BLaER1 (cell line): Measurements from ENCODE around the gene INPP5A.

Source experiments
- H3K27ac ChIP-seq: shearing (Covaris generic); formaldehyde crosslinking; 2 replicates; pipeline ENCODE4 v1.8.1; 2022
- H3K27me3 ChIP-seq: shearing (Covaris generic); formaldehyde crosslinking; 2 replicates; pipeline ENCODE4 v1.8.1; 2022
- H3K36me3 ChIP-seq: shearing (Covaris generic); formaldehyde crosslinking; 2 replicates; pipeline ENCODE4 v1.8.1; 2022
- H3K4me1 ChIP-seq: shearing (Covaris generic); formaldehyde crosslinking; 2 replicates; pipeline ENCODE4 v1.8.1; 2022
- H3K4me2 ChIP-seq: shearing (Covaris generic); formaldehyde crosslinking; 2 replicates; pipeline ENCODE4 v1.8.1; 2022
- H3K4me3 ChIP-seq: shearing (Covaris generic); formaldehyde crosslinking; 2 replicates; pipeline ENCODE4 v1.8.1; 2022
- H3K9ac ChIP-seq: shearing (Covaris generic); formaldehyde crosslinking; 2 replicates; pipeline ENCODE4 v1.8.1; 2022
- H3K9me3 ChIP-seq: shearing (Covaris generic); formaldehyde crosslinking; 2 replicates; pipeline ENCODE4 v1.8.1; 2022
- H4K20me1 ChIP-seq: shearing (Covaris generic); formaldehyde crosslinking; 2 replicates; pipeline ENCODE4 v1.8.1; 2022
- Cebpa-rat ChIP-seq: shearing (Covaris generic); IDR thresholded peaks from 2 replicates; pipeline ENCODE4 v1.8.1; 2022

Gene INPP5A

DNA sequence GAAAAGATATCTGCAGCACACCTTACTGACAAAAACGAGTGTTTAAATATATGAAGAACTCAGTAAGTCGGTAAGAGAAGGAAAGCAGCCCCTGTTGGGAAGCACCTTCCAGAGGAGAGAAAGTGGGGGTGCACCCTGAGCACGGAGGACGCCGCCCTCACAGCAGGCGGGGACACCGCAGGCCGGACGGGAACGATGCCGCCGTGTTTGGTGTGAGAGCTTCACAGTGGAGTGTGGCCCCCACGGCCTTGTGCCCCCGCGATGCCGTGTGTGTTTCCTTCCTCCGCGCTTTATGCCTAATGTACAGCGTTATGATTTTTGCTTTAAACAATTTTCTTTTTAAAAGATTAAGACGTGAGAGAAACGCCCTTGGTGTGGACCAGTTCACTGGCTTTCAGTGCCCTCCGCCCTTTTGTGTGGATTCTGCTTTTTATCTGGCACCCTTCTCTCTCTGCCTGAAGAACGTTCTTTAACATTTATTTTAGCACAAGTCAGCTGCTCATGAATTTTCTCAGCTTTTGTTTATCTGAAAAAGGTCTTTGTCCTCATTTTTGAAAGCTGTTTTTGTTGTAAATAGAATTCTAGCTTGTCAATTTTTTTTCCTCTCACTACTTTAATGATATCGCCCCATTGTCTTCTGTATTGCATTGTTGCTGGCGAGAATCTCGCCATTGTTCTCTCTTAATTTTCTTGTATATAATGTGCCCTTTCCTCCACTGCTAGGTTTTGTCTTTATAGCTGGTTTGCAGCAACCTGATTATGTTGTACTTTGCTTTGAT is 110.7 kb downstream of the INPP5A start:
- no peaks in the 10 kb centered on the region; the same call in 1 of the 2 replicates for H3K9me3 ChIP-seq
- H3K4me1 ChIP-seq, result peaks cover 37% of the 10 kb centered on the region
- peaks cover 54% of the 10 kb centered on the region; the same call in 1 of the 2 replicates for H3K36me3 ChIP-seq
- H3K27ac ChIP-seq, result no peak overlapping the region
- H4K20me1 ChIP-seq, result peaks cover 99% of the 10 kb centered on the region
- H3K27me3 ChIP-seq, result no peaks in the 10 kb centered on the region
- no peak overlapping the region for H3K4me2 ChIP-seq
- no peak overlapping the region for H3K9ac ChIP-seq
- no peak overlapping the region for H3K4me3 ChIP-seq
- TF ChIP-seq Cebpa-rat, result no peak

DNA sequence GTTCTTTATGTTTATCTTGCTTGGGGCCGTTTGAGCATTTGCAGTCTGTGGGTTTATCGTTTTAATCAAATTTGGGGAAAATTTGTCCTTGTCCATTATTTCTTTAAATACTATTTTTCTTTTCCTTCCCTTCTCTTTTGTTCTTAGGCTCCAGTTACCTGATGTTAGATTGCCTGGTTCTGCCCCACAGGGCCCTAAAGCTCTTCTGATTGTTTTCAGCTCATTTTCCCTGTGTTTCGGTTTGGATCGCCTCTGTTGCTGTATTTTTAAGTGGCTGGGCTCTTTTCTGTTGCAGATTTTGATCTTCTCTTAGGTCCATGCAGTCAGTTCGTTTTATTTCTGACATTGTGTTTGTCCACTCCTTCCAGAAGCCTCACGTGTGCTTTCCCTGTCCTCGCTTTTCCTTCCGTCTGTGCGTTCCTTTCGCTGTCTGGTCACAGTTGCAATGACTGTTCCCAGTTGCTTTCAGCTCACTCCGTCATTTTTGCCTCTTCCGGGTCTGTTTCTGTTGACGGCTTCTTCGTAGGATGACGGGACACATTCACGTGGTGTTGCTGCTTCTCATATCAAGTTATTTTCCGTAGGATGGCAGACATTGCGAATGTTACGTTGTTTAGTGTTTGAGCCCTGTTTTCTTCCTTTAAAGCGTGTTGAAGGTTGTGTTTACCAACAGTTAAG is 111.4 kb downstream of the INPP5A start:
- H3K4me1 ChIP-seq, result peaks cover 31% of the 10 kb centered on the region

DNA sequence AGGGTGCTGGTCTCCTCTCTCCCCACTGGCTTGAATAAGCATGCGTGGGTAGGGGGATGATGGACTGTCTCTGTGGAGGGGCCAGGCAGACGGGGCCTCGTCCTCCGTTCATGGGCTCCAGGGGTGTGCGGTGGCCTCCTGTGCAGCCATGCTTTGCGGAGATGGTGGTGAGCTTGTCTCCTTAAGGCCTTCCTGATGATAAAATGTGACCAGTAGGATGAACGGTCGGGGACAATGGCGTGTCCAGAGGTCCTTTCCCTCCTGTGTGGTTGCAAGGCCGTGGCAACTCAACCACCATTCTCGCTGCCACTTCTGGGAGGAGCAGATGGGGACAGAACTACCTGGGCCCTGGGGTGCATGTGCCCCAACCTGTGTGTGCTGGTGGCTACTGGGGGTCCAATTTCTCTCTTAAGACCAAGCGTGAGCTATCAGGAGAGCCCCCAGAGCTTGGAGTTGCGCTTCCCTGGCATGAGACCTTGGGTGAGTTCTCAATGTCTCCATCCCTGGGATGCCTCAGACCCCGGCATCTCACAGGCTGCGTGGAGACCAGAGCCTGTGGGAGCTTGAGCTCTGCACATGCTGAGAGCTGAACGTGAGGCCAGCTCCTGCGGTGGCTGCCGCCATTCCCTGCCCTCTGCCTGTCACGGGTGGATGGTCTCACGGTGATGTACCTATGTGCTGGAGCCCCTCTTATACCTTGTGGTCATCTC is 112.2 kb downstream of the INPP5A start:
- Histone ChIP-seq H3K9ac (no peak overlapping the region), H3K4me2 (no peak overlapping the region), H3K27me3 (no peaks in the 10 kb centered on the region), H4K20me1 (peaks cover 99% of the 10 kb centered on the region), H3K27ac (no peak overlapping the region), H3K9me3 (no peaks in the 10 kb centered on the region; the same call in 1 of the 2 replicates), H3K4me3 (no peak overlapping the region), H3K36me3 (peaks cover 56% of the 10 kb centered on the region; the same call in 1 of the 2 replicates), H3K4me1 (peaks cover 24% of the 10 kb centered on the region)
- no peak for TF ChIP-seq Cebpa-rat

More for the DNA sequence above, 111.4 kb downstream of the INPP5A start:
- peaks cover 99% of the 10 kb centered on the region for H4K20me1 ChIP-seq
- H3K4me2 ChIP-seq, result no peak overlapping the region
- no peaks in the 10 kb centered on the region; the same call in 1 of the 2 replicates for H3K9me3 ChIP-seq
- no peaks in the 10 kb centered on the region for H3K27me3 ChIP-seq
- no peak overlapping the region for H3K9ac ChIP-seq
- peaks cover 56% of the 10 kb centered on the region; the same call in 1 of the 2 replicates for H3K36me3 ChIP-seq
- H3K4me3 ChIP-seq, result no peak overlapping the region
- no peak for TF ChIP-seq Cebpa-rat
- no peak overlapping the region for H3K27ac ChIP-seq

DNA sequence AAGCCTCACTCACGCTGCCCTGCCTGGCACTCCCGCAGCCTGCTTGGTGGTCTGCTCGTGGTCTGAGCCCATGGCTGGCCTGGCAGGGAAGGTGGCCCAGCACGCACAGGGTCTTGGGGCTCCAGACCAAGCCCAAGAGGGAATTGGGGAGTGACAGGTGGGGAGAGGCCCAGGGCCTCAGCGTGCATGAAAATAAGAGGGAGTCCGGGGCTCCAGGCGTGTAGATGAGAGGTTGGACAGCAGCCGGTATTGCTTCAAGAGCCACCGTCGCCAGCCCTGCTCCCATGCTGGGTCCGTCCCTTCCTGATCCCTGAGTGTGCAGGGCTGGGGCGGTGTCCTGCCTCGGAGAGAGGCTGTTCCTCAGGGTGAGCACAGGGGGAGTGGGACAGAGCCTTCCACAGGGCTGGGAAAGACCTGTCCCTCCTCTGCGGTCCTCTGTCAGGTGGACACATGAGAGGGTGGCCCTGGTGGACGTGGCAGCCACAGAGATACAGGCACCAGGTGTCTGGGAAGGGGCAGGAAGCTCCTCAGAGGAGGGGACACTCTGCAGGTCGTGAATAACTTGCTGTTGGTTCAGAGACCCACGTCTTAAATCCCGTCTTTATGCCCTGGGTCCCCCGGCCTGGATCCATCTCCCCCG is 113.1 kb downstream of the INPP5A start:
- no peak overlapping the region for H3K9ac ChIP-seq
- peaks cover 54% of the 10 kb centered on the region; the same call in 1 of the 2 replicates for H3K36me3 ChIP-seq
- H3K27me3 ChIP-seq, result no peaks in the 10 kb centered on the region
- peaks cover 99% of the 10 kb centered on the region for H4K20me1 ChIP-seq
- no peak overlapping the region for H3K4me2 ChIP-seq
- H3K4me3 ChIP-seq, result no peak overlapping the region
- H3K9me3 ChIP-seq, result no peaks in the 10 kb centered on the region; the same call in 1 of the 2 replicates
- no peak overlapping the region for H3K27ac ChIP-seq
- no peak for TF ChIP-seq Cebpa-rat
- H3K4me1 ChIP-seq, result peaks cover 27% of the 10 kb centered on the region

DNA sequence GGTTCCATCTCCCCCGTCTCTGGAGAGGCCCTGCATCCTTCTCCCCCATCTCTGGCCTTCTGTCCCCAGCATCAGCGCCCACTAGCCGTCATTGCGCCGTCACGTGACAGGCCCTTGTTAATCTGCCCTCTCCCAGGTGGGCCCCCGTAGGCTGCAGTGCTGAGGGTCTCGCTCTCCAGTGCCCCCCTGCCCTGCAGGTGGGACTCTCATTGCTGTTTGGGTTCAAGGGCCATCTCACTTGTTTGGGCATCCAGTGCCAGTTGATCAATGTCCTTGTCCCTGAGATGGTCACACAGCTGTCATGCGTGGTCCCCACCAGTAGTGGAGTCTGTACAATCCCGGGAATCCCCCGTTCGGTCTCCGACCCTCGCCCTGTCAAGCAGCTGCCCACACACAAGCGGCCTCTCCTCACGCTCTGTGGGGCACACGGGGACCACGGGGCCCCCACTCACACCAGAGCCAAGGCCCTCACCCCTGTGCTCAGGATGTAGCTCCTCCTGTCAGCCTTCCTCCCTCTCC is 114.0 kb downstream of the INPP5A start:
- no peak for TF ChIP-seq Cebpa-rat
- Histone ChIP-seq H3K27me3 (no peaks in the 10 kb centered on the region), H3K9ac (no peak overlapping the region), H4K20me1 (peaks cover 99% of the 10 kb centered on the region), H3K4me1 (peaks cover 27% of the 10 kb centered on the region), H3K27ac (no peak overlapping the region), H3K9me3 (no peaks in the 10 kb centered on the region; the same call in 1 of the 2 replicates), H3K4me3 (no peak overlapping the region), H3K4me2 (no peak overlapping the region), H3K36me3 (peaks cover 45% of the 10 kb centered on the region; the same call in 1 of the 2 replicates)

DNA sequence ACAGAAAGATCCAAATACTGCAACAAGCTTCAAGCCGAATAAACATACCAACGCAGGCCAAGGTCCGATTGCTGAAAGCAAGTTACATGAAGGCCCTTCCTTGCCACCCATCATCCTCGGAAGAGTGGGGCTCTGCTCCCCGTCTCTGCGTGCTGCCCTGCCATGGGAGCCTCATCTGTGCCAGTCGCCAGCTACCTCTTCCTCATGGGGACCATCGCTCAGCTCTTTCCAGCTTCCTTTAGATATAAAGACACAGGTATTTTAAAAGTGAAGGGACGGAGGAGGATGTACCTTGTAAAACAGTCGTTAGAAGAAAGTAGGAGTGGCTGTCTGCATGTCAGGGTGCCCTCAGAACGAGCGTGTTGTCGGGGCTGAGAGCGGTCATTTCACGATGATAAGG is 114.9 kb downstream of the INPP5A start:
- Histone ChIP-seq H3K27me3 (no peaks in the 10 kb centered on the region), H4K20me1 (peaks cover 99% of the 10 kb centered on the region), H3K27ac (no peak overlapping the region), H3K36me3 (peaks cover 45% of the 10 kb centered on the region; the same call in 1 of the 2 replicates), H3K4me1 (peaks cover 22% of the 10 kb centered on the region), H3K9me3 (no peaks in the 10 kb centered on the region), H3K9ac (no peak overlapping the region), H3K4me2 (no peak overlapping the region), H3K4me3 (no peak overlapping the region)
- no peak for TF ChIP-seq Cebpa-rat

DNA sequence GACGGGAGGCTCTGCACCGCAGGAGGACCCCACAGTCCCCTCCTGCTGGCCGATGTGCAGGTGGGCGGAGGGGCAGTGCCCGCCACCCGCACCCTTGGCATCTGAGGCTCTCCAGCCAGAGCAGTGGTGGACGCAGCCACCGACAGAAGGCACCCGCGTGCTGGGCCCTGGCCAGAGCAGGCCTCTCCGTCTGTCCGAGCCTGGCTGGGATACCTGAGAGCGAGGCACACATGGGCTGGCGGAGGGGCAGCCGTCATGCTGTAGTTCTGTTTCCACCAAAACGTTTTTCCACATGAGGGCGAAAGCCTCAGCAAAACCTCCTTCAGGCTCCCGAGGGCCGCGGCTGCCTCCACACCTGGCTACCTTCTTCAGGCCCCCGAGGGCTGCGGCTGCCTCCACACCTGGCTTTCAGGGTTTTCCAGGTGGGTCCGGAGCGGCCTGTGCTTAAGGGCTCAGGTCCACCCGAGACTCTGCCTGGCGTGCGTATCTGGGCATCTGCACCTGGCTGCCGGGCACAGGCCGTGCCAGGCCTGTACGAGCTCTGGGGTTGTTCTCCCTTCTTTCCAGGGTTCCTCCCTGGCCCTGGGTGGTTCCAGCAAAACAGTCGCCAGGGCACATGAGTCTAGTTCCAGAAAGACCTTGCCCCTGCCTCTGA is 115.5 kb downstream of the INPP5A start:
- Histone ChIP-seq H4K20me1 (peaks cover 98% of the 10 kb centered on the region), H3K27ac (no peak overlapping the region), H3K4me2 (no peak overlapping the region), H3K9ac (no peak overlapping the region), H3K27me3 (no peaks in the 10 kb centered on the region), H3K4me1 (peaks cover 22% of the 10 kb centered on the region), H3K36me3 (peaks cover 42% of the 10 kb centered on the region; the same call in 1 of the 2 replicates), H3K4me3 (no peak overlapping the region), H3K9me3 (no peaks in the 10 kb centered on the region)
- TF ChIP-seq Cebpa-rat, result no peak

DNA sequence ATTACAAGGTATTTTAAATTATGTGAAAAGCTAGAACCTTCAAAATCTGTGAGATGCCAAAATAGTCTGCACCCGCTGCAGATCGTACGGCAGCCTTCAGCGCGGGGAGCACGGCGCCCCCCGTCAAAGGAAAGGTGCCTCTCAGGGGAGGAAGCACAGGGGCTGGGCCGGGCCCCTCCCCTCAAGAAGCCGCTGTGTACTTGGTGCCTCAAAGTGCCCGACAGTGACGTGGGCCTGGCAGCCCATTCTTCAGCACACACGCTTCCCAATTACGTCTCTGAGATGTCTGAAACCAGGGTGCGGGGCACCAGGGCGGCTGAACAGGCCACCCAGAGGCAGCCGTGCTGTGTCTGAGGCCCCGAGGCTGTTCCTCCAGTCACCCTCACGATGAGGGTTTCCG is 116.1 kb downstream of the INPP5A start:
- peaks cover 91% of the 10 kb centered on the region for H4K20me1 ChIP-seq

DNA sequence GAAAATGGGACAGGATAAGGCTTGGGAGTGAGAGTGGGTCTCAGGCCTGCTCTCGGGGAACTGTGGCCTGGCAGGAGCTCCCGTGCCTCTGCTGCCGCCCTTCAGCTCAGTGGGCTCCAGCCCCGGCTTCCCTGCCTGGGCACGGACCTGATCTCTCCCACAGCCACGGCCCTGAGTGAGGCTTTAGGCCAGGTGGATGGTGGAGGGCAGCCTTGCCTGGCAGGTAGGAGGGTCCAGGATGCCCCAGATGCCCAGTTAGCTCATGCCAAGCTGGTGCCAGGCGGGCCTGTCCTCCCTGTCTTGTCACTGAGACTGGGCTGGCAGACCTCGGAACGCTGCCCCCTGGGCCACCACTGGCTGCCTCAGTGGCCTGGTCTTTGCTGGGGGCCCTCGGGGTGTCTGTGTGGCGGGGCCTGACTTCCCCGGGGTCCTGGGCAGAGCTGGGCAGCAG is 116.6 kb downstream of the INPP5A start:
- Histone ChIP-seq H3K9me3 (no peaks in the 10 kb centered on the region), H3K4me3 (no peak overlapping the region), H3K27ac (no peak overlapping the region), H3K36me3 (peaks cover 47% of the 10 kb centered on the region; the same call in 1 of the 2 replicates), H3K27me3 (no peaks in the 10 kb centered on the region), H3K4me2 (no peak overlapping the region; the same call in 1 of the 2 replicates), H4K20me1 (peaks cover 87% of the 10 kb centered on the region), H3K9ac (no peak overlapping the region), H3K4me1 (peaks cover 22% of the 10 kb centered on the region)
- no peak for TF ChIP-seq Cebpa-rat

More for the DNA sequence above, 116.1 kb downstream of the INPP5A start:
- Histone ChIP-seq H3K4me3 (no peak overlapping the region), H3K4me2 (no peak overlapping the region), H3K27me3 (no peaks in the 10 kb centered on the region), H3K9ac (no peak overlapping the region), H3K4me1 (peaks cover 22% of the 10 kb centered on the region), H3K9me3 (no peaks in the 10 kb centered on the region), H3K27ac (no peak overlapping the region), H3K36me3 (peaks cover 43% of the 10 kb centered on the region; the same call in 1 of the 2 replicates)
- TF ChIP-seq Cebpa-rat, result no peak
